ENCODE measurements around the gene GYPB.
"Not testable (repeated sequence)": the region's sequence is repeated elsewhere in the genome, so short reads cannot be mapped to it uniquely, and the experiment has no call there.

GRCh38 chr4:143975527-143975926 is 43.7 kb downstream of the GYPB start:
- TF ChIP-seq, protein P1, sequence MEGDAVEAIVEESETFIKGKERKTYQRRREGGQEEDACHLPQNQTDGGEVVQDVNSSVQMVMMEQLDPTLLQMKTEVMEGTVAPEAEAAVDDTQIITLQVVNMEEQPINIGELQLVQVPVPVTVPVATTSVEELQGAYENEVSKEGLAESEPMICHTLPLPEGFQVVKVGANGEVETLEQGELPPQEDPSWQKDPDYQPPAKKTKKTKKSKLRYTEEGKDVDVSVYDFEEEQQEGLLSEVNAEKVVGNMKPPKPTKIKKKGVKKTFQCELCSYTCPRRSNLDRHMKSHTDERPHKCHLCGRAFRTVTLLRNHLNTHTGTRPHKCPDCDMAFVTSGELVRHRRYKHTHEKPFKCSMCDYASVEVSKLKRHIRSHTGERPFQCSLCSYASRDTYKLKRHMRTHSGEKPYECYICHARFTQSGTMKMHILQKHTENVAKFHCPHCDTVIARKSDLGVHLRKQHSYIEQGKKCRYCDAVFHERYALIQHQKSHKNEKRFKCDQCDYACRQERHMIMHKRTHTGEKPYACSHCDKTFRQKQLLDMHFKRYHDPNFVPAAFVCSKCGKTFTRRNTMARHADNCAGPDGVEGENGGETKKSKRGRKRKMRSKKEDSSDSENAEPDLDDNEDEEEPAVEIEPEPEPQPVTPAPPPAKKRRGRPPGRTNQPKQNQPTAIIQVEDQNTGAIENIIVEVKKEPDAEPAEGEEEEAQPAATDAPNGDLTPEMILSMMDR (IDR thresholded peaks at IDR 0.05), result not testable (repeated sequence)
- TF ChIP-seq POLR2A (IDR thresholded peaks at IDR 0.05; ENCODE audit: low read length); CHD2 (IDR thresholded peaks at IDR 0.05; ENCODE audit: low read length, partially characterized antibody): not testable (repeated sequence)
- TF ChIP-seq, protein P2, sequence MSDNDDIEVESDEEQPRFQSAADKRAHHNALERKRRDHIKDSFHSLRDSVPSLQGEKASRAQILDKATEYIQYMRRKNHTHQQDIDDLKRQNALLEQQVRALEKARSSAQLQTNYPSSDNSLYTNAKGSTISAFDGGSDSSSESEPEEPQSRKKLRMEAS (IDR thresholded peaks at IDR 0.05), result not testable (repeated sequence)

Measured in A549 (cell line).